ENCODE measurements around the gene ZRANB1.

The ZRANB1 gene

DNA sequence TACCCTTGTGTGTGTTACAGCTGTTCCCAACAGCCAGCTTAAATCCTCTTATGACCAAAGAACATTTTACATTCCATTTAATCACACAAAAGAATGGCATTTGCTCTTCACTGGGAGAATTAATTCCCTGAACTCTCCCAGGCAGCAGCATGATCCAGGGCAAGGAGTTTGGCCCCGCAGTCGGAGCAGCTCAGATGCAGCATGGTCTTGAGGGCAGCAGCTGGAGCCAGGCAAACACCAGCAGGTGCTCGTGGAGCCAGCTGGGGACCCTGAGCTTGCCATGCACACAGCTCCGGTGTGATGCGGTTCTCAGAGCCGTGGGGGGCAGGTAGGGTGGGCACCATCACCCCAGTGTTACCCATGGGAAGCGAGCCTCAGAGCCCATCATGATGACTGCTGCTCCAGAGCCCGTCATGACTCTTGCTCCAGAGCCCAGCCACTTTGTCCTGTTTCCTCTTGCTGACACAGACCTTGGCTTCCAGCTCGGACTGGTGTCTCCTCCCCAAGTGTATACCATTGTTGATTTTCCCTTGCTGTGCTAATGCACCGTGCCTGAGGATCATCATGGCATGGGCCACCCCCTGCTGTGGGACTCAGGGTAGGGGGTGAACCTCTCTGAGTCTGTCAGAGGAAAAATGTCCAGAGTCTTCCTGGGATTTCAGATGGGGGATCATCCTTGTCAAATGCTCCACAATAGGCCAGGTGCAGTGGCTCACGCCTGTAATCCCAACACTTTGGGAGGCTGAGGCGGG, 75.8 kb downstream of the ZRANB1 start:
- DNase-seq (ENCODE audit: low read depth in 2 of 2) = no peak

DNA sequence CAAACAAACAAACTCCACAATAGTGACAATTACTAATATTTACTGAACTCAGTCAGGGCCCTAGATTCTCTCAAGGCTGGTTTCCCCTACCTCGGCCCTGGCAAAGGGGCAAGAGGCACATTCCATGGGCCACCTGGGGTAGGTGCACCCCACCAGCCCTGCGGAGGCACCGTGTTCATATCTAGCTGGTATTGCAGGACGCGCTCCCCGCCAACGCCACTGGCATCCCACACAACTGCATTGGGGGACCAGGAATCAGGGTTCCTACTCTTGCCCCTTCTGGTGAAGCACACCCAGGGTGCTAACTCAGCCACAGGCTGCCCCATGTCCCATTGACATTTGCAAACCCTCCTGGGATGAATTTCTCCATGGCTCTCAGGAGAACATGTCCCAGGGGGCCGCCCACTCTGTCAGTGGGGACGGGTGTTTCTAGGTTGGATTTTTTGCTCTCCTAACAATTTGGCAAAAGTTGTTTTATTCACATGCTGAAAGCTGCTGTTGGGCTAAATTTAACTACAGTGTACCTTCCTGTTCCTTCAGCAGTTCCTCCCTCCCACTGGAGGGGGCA, 76.7 kb downstream of the ZRANB1 start:
- DNase-seq (ENCODE audit: low read depth in 2 of 2) = no peak

GRCh38 chr10:125020386-125020785, 78.5 kb downstream of the ZRANB1 start:
- DNase-seq (ENCODE audit: low read depth in 2 of 2) = no peak

DNA sequence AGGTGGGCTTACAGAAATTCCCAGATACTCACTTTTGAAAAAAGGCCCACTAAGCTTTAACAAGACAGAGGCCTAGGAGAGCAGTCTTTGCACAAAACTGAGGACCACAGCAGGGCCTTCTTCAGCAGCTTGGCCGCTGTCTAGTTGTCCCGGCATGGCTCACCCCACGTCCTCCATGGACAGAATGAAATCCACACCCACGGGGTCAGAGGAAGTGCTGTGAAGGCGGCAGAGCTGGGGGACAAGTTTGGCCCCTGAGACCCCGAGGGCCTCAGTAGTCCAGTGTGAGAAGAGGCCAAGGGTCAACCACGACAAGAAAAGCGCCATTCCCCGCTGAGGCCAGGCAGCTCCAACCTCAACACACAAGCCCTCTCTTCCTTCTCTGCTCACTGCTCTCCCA, 78.9 kb downstream of the ZRANB1 start:
- DNase-seq (ENCODE audit: low read depth in 2 of 2) = no peak

DNA sequence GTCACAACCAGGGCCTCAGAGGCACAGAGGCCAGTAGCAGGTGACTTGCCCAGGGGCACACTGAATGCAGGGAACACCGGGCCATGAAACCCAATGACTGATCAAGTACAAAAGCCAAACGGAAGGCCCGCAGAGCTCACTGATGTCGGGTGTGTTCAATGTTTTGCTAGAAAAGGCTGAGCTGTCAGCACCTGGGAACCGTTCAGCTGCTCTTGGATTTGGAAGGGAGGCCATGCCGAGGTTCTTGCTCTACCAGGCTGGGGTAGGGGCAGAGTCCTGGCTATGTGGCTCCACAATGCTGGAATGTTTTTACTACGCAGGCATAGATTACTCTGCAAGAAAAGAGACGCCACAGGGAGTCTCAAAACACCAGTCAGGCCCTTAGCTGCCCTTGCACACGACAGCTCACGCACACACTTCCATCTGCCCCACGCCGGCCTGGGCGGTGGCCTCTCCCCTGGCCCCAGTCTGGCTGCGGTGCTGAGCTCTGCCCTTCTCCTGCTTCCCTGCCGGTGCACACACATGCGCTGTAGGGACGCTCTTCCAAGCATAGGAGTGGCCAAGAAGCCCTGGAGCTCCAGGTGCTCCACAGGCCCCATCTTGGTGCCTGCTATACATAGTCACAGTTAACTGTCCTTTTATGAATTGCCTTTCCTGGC, 79.9 kb downstream of the ZRANB1 start:
- no peak for DNase-seq (ENCODE audit: low read depth in 2 of 2)

DNA sequence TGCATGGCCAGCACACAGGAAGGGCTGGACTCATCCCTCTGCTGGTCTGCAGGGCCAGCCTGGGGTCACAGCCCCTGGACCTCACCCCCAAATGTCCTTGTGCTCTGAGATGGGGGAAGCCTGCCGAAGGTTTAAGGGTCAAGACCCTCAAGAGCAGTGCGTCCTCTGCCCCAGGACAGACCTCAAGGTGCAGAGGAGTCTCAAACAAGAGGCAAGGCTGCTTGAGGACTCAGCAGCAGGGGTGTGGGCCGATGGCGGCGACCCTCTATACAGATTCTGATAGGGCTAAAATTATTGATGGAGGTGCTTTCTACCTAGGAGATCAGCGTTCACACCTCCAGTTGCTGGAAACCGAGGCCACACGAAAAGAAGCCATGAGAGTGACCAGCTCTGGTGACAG, 80.7 kb downstream of the ZRANB1 start:
- DNase-seq (ENCODE audit: low read depth in 2 of 2) = no peak

DNA sequence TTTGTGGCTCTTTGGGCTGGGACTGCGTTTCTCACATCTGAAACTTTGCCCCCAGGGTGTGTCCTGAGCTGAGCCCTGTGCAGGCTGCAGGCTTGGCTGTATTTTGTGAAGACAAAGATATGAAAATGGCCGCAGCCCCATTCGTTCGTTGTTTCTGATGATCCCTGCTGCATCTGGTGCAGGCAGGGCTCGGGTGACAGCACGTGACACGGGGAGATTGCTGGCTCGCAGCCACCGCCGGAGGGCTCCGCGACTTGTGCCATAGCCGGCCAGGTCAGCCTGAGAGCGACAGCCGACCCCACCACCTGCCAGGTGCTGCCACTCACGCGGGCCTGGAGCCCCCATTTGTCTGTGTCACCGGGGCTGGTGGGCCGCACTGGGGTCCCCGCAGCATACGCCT, 81.3 kb downstream of the ZRANB1 start:
- DNase-seq (ENCODE audit: low read depth in 2 of 2) = no peak

DNA sequence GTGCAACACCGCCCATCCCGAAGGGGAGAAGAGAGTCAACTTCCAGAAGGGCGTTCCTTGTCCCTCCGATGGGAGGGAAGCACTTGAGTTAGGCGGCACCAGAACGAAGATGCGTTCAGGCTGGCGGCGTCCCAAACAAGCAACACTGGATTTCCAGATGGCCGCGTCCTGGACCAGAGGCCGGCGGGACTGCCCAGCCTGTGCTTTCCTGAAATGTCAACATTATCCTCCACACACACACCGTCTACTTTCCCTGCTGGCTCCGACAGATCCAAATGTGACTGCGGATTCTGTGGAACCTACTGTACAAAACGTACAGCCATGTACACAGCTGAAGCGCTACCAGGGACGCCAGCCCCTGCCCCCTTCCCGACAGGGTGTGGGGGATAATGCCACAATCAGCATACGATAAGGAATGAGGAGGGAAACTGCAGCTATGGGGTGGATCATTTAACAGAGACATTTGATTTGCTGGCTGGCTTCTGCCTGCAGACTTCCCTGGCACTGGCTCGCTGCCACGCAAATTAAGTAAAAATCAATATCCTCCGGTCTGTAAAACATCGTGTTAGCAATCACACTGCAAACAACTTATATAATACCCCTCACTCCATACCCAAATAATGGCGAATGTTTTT, 82.1 kb downstream of the ZRANB1 start:
- DNase-seq (ENCODE audit: low read depth in 2 of 2) = no peak

- DNase-seq (ENCODE audit: low read depth in 2 of 2) = no peak
Measured at GRCh38 chr10:125024497-125025234, 82.7 kb downstream of the ZRANB1 start.

DNA sequence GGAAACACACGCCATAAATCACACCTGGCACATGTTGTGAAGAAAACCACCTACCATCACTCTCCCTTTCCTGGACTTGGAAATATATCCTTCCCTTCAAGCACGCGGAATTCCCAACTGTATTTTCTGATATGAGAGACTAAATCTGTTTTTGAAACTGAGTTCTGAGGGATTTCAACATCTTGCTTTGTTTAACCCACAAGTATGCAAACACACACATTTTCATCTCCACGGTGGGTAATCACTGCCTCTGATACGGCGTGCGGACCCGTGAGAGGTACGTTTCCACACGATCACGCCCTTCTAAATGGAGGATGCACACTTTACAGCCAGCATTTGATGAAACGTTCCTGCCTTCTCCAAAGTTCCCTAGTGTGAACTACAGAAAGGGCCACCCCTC, 83.4 kb downstream of the ZRANB1 start:
- no peak for DNase-seq (ENCODE audit: low read depth in 2 of 2)

GRCh38 chr10:125026036-125026931, 84.4 kb downstream of the ZRANB1 start:
- no peak for DNase-seq (ENCODE audit: low read depth in 2 of 2)

DNA sequence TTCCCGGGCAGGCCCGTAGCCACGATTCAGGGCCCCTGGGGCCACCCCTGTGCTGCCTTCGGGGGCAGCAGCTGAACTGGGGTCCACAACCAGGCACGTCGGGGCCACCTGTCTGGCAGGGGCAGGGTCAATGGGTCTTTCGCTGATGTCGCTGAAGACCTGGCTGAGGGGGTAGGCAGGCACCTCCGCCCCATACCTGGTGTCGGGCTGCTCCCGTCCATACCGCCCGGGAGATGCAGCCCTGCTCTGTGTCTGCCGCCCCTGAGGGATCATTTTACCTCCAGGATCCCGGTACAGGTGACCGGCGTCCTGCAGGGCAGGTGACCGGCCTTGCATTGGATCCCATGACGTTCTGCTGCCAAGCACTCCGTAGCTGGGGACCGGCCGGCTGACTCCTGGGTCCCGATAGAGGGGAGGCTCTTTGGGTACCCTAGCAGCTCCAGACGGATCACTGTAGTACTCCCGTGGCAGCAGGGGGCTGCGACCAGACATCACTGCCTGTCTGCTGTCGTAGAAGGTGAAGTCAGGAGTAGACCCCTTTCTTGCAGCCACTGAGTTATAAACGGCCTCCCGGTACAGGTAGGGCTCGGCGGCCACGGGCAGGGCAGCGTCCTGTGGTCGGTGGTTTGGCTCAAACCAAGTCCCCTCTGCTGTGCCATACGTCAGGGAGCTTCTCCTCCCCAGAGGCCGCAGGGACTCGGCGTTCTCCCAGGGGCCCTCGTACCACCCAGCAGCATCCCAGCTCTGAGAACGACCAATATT, 85.2 kb downstream of the ZRANB1 start:
- DNase-seq (ENCODE audit: low read depth in 2 of 2) = no peak

GRCh38 chr10:125027871-125028869, 86.2 kb downstream of the ZRANB1 start:
- no peak for DNase-seq (ENCODE audit: low read depth in 2 of 2)

DNA sequence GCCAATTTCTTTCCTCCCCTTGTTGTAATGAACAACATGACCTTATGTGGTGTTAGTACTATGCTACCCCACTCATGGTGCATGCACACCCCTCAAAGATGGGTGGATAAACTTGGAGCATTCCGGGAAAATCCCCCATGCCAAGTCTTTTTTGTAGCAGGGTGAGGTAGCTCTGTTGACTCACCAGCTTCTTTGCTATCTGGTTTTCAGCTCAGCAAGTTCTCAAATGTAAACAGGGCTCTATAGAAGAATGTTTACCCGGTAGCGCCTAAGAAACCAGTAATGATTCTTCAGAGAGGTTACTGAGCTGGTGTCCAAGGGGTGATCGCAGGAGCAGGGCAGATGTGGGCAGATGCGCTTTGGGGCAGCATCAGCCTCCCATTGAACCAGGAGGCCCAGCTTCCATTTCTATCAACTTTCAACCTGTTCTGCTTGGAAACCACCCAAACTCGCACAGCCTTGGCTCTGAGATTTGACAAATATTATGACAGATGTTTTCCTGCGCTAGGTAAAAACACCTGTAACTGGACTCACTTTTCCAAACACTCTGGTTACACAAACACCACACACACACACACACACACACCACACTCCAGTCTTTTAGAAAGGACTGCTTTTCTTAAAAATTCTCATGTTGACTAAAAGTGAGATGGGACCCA, 87.8 kb downstream of the ZRANB1 start:
- no peak for DNase-seq (ENCODE audit: low read depth in 2 of 2)

DNA sequence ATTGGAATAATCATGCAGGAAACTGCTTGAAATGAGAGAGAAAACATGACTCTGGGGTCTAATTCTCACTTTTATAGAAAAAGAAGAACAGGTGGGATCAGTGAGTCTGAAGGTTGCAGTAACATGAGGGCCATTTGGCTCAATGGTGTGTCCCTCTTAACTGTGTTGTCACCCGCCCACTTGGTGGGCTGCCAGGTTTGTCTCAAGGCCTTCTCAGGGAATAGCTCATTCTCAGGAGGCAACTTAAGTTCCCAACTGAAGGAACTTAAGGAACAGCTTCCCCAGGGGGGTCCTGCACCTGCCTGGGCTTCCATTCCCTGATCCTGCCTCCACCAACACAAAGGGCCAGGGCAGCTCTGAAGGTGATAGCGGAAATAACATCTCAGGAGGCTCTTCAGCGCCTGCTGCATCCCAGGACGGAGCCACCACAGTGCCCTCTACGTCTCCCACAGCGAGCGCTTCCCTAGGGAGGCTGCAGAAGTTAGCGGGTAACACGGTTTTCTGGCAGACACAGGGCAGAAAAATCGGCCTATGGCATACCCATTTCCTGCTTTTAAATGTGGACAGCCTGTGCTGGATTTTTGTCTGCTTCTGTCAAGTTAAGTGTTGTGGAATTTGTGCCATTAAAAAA, 88.8 kb downstream of the ZRANB1 start:
- no peak for DNase-seq (ENCODE audit: low read depth in 2 of 2)

DNA sequence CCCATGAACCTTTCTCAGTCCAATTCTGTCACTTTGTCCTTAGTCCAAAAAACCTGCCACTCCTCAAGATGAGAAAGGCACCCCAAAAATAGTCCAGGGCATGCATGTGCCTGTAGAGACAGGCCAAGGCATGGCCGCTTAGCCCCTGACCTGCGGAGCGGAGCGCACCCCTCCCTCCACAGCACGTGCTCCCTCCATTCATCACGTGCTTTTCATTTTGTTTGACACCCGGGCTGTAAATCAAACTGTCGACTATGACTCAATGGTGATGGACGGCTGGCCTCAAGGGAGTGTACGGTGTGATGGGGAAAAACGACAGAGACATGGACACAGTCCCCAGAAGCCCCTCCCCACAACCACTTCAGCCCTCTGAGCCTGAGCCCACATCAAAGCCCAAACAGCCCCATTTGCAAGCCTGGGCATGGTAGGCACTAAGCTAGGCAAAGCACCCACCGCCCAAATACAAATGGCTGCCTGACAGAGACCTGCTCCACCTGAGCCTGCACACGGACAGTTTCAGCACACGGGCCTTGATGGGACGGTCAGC, 90.6 kb downstream of the ZRANB1 start:
- no peak for DNase-seq (ENCODE audit: low read depth in 2 of 2)

DNA sequence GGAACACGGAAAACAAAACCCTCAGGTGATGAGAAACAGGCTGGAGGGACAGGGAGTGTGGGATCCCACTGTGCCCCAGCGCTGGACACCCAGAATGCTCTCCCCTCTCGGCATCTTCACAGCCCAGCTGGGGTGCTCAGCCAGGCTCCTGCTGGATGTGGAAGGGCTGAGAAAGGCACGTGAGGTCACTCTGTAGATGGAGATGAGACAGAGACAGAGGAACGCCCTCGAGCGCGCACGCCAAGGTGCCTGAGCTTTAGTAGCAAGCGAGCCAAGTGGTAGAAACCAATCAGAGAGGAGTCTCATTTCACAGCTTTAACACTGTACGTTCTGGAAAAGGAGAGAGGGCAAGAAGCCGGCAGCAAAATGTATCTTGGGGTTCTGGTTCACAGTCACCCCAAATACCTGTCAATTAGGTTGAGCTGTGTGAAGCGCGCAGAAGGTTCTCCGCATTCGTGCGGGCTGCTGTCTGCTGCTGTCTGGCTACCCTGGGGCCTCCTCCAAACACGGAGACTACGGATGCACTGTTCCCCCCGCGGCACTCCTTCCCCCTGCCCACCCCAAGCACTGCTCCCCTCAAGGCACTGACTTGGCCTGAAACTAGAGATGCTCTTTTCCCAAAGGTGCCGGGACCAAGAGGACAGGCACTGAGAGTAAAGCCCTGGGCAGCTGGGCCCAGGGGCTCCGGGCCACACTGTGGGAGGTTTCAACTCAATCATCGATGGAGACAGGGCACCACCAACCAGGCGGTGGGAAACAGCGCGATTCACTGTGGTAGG, 91.4 kb downstream of the ZRANB1 start:
- DNase-seq (ENCODE audit: low read depth in 2 of 2) = no peak
